Neural progenitor cell (in vitro differentiated cells): ENCODE measurements around the gene KDELR3. TPM values are rescaled to one million over a fixed set of nuclear protein-coding genes. Genes with fewer than 3 reads are reported as not detected.

Experiments used
- DNase-seq: peaks from one replicate; pipeline ENCODE4 v3.0.0-alpha.2; 2016; ENCODE audit warnings: low spot score
- H2AFZ ChIP-seq: fragments of 200-600 bp; sonication (generic); replicated peaks from 2 replicates; pipeline ENCODE4 v1.6.1; 2016; ENCODE audit warnings: antibody characterized with exemption
- H3F3A ChIP-seq: fragments of 200-600 bp; sonication (generic); 2 replicates; pipeline ENCODE4 v1.6.1; 2016; ENCODE audit warnings: antibody characterized with exemption, low read depth
- H3K27ac ChIP-seq: fragments of 200-600 bp; sonication (generic); 2 replicates; pipeline ENCODE4 v1.5.1; 2016; ENCODE audit warnings: mild to moderate bottlenecking
- H3K27me3 ChIP-seq: fragments of 200-600 bp; sonication (generic); 2 replicates; pipeline ENCODE4 v1.6.1; 2016; ENCODE audit warnings: mild to moderate bottlenecking, moderate library complexity
- H3K36me3 ChIP-seq: fragments of 200-600 bp; sonication (generic); 2 replicates; pipeline ENCODE4 v1.5.1; 2016
- H3K4me1 ChIP-seq: fragments of 200-600 bp; sonication (generic); 2 replicates; pipeline ENCODE4 v1.6.1; 2016; ENCODE audit warnings: mixed run types
- H3K4me2 ChIP-seq: fragments of 200-600 bp; sonication (generic); 2 replicates; pipeline ENCODE4 v1.6.1; 2016
- H3K4me3 ChIP-seq: fragments of 200-600 bp; sonication (generic); 2 replicates; pipeline ENCODE4 v1.5.1; 2016
- H3K79me2 ChIP-seq: fragments of 200-600 bp; sonication (generic); 2 replicates; pipeline ENCODE4 v1.6.1; 2016; ENCODE audit warnings: low read depth
- H3K9ac ChIP-seq: fragments of 200-600 bp; sonication (generic); 2 replicates; pipeline ENCODE4 v1.6.1; 2016
- H3K9me3 ChIP-seq: fragments of 200-600 bp; sonication (generic); 2 replicates; pipeline ENCODE4 v1.5.1; 2016; ENCODE audit warnings: low read depth
- H4K20me1 ChIP-seq: fragments of 200-600 bp; sonication (generic); 2 replicates; pipeline ENCODE4 v1.6.1; 2016; ENCODE audit warnings: low read depth
- H3K27ac Mint-ChIP-seq: 3 replicates; pipeline ENCODE4 v1.8.0; 2021; ENCODE audit warnings: mixed read lengths
- H3K27me3 Mint-ChIP-seq: 2 replicates; pipeline ENCODE4 v1.8.0; 2022; ENCODE audit warnings: low read depth, mild to moderate bottlenecking, inconsistent platforms, moderate library complexity, mixed read lengths; ENCODE audit not compliant: insufficient read depth
- H3K36me3 Mint-ChIP-seq: 3 replicates; pipeline ENCODE4 v1.8.0; 2021; ENCODE audit warnings: mixed read lengths
- H3K4me1 Mint-ChIP-seq: 3 replicates; pipeline ENCODE4 v1.8.0; 2021; ENCODE audit warnings: mixed read lengths
- H3K4me3 Mint-ChIP-seq: 3 replicates; pipeline ENCODE4 v1.8.0; 2021; ENCODE audit warnings: mild to moderate bottlenecking, moderate library complexity, mixed read lengths
- H3K9me3 Mint-ChIP-seq: 3 replicates; pipeline ENCODE4 v1.8.0; 2020; ENCODE audit warnings: mixed read lengths
- EZH2 ChIP-seq: fragments of 200-600 bp; sonication (generic); IDR thresholded peaks from 2 replicates; pipeline ENCODE4 v1.6.1; 2017; ENCODE audit warnings: antibody characterized with exemption, mild to moderate bottlenecking, moderate library complexity
- EZH2phosphoT487 ChIP-seq: fragments of 200-600 bp; sonication (generic); IDR thresholded peaks from 2 replicates; pipeline ENCODE4 v1.6.1; 2017; ENCODE audit warnings: antibody characterized with exemption
- total RNA-seq: library from RNA; depleted of rRNA; stranded (reverse); fragments of >200 nt; gene quantifications from 2 replicates; pipeline ENCODE4 v1.2.3, GENCODE V29; 2015; ENCODE audit warnings: low replicate concordance
- TF ChIP-seq, protein P1 (sequence below): fragments of 200-600 bp; sonication (generic); IDR thresholded peaks from 2 replicates; pipeline ENCODE4 v1.5.1; 2017; ENCODE audit warnings: antibody characterized with exemption, mild to moderate bottlenecking

The KDELR3 gene
- total RNA-seq, 1 donor from 2014 or later, result 3.4 TPM

DNA sequence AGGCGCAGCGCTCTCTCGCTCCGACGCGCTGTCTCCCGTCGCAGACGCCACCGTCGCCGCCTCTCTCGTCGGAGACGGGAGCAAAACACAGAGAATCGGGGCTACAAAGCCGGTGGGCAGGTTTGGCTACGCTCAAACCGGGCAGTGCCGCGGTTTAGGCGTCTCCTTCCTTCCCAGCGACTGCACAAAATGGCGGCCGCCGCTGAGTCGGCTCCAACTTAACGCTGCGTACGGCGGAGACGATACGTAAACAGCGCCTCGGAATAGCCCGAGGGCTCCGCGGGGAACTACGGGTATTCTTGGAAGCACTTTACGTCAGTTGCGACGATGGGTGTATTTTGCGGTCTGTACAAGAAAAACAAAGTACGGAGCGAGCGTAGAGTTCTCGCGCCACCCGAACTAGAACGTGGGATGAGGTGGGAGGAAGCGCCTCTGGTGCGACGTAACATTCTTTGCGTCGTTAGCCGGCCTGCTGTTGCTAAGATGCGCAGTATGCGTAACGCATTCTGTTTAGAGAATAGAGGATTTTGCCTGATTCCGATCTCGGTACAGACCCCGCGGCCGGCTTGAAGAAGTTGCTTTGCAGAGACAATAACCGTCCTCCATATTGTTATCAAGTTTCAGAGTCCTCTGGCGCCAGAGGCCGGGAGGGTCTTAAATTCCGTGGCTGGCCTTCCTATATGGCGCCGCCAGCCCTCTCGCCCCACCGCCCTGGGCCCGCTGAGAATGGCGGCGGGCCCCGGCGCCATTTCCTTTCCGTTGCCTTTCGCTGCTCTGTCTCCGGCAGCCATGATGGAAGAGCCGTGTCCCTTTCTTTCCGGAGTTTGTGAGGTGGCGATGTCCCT lies 38.4 kb downstream of the KDELR3 start, which contains the start of gene DDX17:
TSS of gene DDX17 (minus strand) at position 194 of the 845 bp plus-strand sequence.
- Histone ChIP-seq H4K20me1 (peaks cover 41% of the 10 kb centered on the region), H3K36me3 (peaks cover 20% of the 10 kb centered on the region), H3K4me1 (peaks cover 24% of the 10 kb centered on the region), H3K4me3 (peak within 1 kb of the TSS; percentile 94), H3K79me2 (peaks cover 48% of the 10 kb centered on the region), H3K4me2 (peak within 1 kb of the TSS; percentile 98), H3K27ac (peak within 1 kb of the TSS; percentile 99), H3K27me3 (no peaks in the 10 kb centered on the region), H3F3A (peaks cover 35% of the 10 kb centered on the region), H3K9me3 (no peaks in the 10 kb centered on the region), H3K9ac (peak within 1 kb of the TSS; percentile 100), H2AFZ (peak within 1 kb of the TSS; percentile 80)
- Mint-ChIP-seq H3K4me3 (peak within 1 kb of the TSS; percentile 99), H3K27me3 (peaks cover 11% of the 10 kb centered on the region), H3K36me3 (peaks cover 25% of the 10 kb centered on the region), H3K27ac (peak within 1 kb of the TSS; percentile 100), H3K9me3 (no peaks in the 10 kb centered on the region), H3K4me1 (peaks cover 41% of the 10 kb centered on the region)
- DNase-seq, result peak; percentile 98
- TF ChIP-seq EZH2 (no peak), EZH2phosphoT487 (no peak)
- TF ChIP-seq, protein P1, sequence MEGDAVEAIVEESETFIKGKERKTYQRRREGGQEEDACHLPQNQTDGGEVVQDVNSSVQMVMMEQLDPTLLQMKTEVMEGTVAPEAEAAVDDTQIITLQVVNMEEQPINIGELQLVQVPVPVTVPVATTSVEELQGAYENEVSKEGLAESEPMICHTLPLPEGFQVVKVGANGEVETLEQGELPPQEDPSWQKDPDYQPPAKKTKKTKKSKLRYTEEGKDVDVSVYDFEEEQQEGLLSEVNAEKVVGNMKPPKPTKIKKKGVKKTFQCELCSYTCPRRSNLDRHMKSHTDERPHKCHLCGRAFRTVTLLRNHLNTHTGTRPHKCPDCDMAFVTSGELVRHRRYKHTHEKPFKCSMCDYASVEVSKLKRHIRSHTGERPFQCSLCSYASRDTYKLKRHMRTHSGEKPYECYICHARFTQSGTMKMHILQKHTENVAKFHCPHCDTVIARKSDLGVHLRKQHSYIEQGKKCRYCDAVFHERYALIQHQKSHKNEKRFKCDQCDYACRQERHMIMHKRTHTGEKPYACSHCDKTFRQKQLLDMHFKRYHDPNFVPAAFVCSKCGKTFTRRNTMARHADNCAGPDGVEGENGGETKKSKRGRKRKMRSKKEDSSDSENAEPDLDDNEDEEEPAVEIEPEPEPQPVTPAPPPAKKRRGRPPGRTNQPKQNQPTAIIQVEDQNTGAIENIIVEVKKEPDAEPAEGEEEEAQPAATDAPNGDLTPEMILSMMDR, result no peak

DNA sequence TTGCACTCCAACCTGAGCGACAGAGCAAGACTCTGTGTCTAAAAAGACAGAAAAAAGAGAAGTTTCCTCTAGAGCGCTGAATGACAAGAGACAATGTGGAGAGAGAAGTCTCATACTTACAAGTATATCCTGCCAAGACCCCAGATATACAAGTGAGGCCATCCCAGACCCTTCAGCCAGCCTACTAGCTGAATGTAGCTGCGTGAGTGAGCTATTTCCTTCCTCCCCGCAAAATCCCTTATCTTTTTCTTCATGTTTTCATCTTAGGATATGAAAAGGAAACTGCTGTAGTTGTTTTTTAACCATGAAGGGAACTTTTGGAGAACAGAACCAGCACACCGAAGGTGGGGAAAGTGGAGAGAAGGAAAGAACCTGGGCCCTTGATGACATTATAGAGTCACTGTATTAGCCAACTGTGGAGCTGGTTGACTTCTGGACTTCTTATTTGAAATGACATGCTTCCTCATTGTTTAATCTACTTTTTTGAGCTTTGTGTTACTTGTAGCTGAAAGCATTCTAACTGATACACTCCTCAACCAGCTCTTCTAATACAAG lies 42.6 kb downstream of the KDELR3 start:
- H3K79me2 ChIP-seq, result peaks cover 7% of the 10 kb centered on the region
- H3K27ac ChIP-seq, result no peak overlapping the region
- H3K27me3 ChIP-seq, result no peaks in the 10 kb centered on the region
- TF ChIP-seq, protein P1, result no peak
- TF ChIP-seq EZH2, result no peak
- no peak for TF ChIP-seq EZH2phosphoT487
- no peak overlapping the region for H3K4me3 ChIP-seq
- no peak overlapping the region for H3K9ac ChIP-seq
- H4K20me1 ChIP-seq, result no peaks in the 10 kb centered on the region
- H3K27me3 Mint-ChIP-seq, result peaks cover 15% of the 10 kb centered on the region
- H3F3A ChIP-seq, result peaks cover 11% of the 10 kb centered on the region
- no peak overlapping the region for H2AFZ ChIP-seq
- H3K4me1 ChIP-seq, result peaks cover 3% of the 10 kb centered on the region
- no peak for DNase-seq
- peaks cover 2% of the 10 kb centered on the region for H3K36me3 Mint-ChIP-seq
- peaks cover 18% of the 10 kb centered on the region for H3K4me1 Mint-ChIP-seq
- H3K4me2 ChIP-seq, result no peak overlapping the region
- no peaks in the 10 kb centered on the region for H3K9me3 ChIP-seq
- H3K9me3 Mint-ChIP-seq, result no peaks in the 10 kb centered on the region
- no peak overlapping the region for H3K4me3 Mint-ChIP-seq
- H3K36me3 ChIP-seq, result no peaks in the 10 kb centered on the region
- H3K27ac Mint-ChIP-seq, result no peak overlapping the region

DNA sequence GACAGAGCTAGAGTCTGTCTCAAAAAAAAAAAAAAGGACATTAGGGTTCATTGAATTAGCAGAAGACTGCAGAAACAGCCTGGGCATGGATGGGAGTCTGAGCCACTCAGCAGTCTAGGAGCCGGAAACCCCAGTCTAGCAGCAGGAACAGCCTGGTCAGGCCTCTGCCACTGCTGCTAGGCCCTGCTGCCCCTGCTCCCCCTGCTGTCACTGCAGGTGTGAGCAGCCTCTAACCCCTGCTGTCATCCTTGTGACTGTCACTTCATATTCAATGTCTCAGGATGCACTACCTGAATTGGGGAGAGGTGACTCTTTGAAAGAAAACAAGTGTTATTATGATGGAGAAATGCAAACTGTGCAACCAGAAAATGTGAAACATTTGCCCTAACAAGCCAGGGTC lies 45.2 kb downstream of the KDELR3 start:
- Histone ChIP-seq H3K4me1 (no peaks in the 10 kb centered on the region), H3K79me2 (no peaks in the 10 kb centered on the region), H3K4me3 (no peak overlapping the region), H3K4me2 (no peak overlapping the region), H3K9me3 (no peaks in the 10 kb centered on the region), H4K20me1 (no peaks in the 10 kb centered on the region), H3K27ac (no peak overlapping the region), H3K36me3 (no peaks in the 10 kb centered on the region), H3K9ac (no peak overlapping the region), H3K27me3 (no peaks in the 10 kb centered on the region), H3F3A (no peaks in the 10 kb centered on the region), H2AFZ (no peak overlapping the region)
- peak; percentile 46 for DNase-seq
- Mint-ChIP-seq H3K4me3 (no peak overlapping the region), H3K36me3 (no peaks in the 10 kb centered on the region), H3K4me1 (peaks cover 6% of the 10 kb centered on the region), H3K27ac (no peak overlapping the region), H3K27me3 (peaks cover 7% of the 10 kb centered on the region), H3K9me3 (no peaks in the 10 kb centered on the region)
- TF ChIP-seq, protein P1, result peak; percentile 43
- TF ChIP-seq EZH2phosphoT487, result no peak
- TF ChIP-seq EZH2, result no peak
